WI38 (cell line): ENCODE measurements around the gene LTBP3.

ENCODE experiments used
- H3K4me3 ChIP-seq: 2 replicates; pipeline ENCODE4 v1.5.1; 2011; ENCODE audit warnings: low read depth, mild to moderate bottlenecking, control low read depth, low read length
- TF ChIP-seq, protein P1 (sequence below): IDR thresholded peaks from 2 replicates; pipeline ENCODE4 v1.5.1; 2012; ENCODE audit warnings: low read depth, mild to moderate bottlenecking, control low read depth, low read length

LTBP3 gene

GRCh38 chr11:65537620-65538231 lies 20.4 kb downstream of the LTBP3 start:
- TF ChIP-seq, protein P1, sequence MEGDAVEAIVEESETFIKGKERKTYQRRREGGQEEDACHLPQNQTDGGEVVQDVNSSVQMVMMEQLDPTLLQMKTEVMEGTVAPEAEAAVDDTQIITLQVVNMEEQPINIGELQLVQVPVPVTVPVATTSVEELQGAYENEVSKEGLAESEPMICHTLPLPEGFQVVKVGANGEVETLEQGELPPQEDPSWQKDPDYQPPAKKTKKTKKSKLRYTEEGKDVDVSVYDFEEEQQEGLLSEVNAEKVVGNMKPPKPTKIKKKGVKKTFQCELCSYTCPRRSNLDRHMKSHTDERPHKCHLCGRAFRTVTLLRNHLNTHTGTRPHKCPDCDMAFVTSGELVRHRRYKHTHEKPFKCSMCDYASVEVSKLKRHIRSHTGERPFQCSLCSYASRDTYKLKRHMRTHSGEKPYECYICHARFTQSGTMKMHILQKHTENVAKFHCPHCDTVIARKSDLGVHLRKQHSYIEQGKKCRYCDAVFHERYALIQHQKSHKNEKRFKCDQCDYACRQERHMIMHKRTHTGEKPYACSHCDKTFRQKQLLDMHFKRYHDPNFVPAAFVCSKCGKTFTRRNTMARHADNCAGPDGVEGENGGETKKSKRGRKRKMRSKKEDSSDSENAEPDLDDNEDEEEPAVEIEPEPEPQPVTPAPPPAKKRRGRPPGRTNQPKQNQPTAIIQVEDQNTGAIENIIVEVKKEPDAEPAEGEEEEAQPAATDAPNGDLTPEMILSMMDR = no peak
- no peak overlapping the region for H3K4me3 ChIP-seq

- TF ChIP-seq, protein P1 = no peak
Observed at GRCh38 chr11:65537296-65537597, 20.9 kb downstream of the LTBP3 start.

GRCh38 chr11:65536412-65537295 lies 21.5 kb downstream of the LTBP3 start:
- no peak overlapping the region for H3K4me3 ChIP-seq

More at GRCh38 chr11:65537296-65537597, 20.9 kb downstream of the LTBP3 start:
- no peak overlapping the region for H3K4me3 ChIP-seq

GRCh38 chr11:65535102-65535501 lies 23.1 kb downstream of the LTBP3 start:
- H3K4me3 ChIP-seq = no peak overlapping the region
- TF ChIP-seq, protein P1 = no peak

More at GRCh38 chr11:65536412-65537295, 21.5 kb downstream of the LTBP3 start:
- TF ChIP-seq, protein P1 = no peak

GRCh38 chr11:65532388-65533064 lies 25.6 kb downstream of the LTBP3 start:
- TF ChIP-seq, protein P1 = no peak
- H3K4me3 ChIP-seq = no peak overlapping the region

GRCh38 chr11:65530157-65530496 lies 28.0 kb downstream of the LTBP3 start:
- no peak overlapping the region for H3K4me3 ChIP-seq
- TF ChIP-seq, protein P1 = no peak
